Gastrocnemius medialis (tissue), 4 donors: ENCODE results near the gene AMELX.

Experiments
- CTCF ChIP-seq, 5 experiments: fragments of 450-650 bp in 3 of 5; fragments of 200-600 bp in 2 of 5; sonication (generic) in 2 of 5; IDR thresholded peaks in 4 of 5; conservative IDR thresholded peaks in 1 of 5; 1 replicate in 4 of 5; 2 replicates in 1 of 5; pipeline ENCODE4 v1.5.1; 2016 to 2019; ENCODE audit warnings: antibody characterized with exemption in 5 of 5, mild to moderate bottlenecking in 3 of 5, moderate library complexity in 3 of 5
- POLR2A ChIP-seq, 2 donors: fragments of 450-650 bp; IDR thresholded peaks; one replicate each; pipeline ENCODE4 v1.6.1; 2017; ENCODE audit warnings: antibody characterized with exemption in 2 of 2, mild to moderate bottlenecking in 2 of 2, moderate library complexity in 2 of 2

GRCh38 chrX:11244636-11245035 is 48.6 kb upstream of the AMELX start:
- no peak for TF ChIP-seq CTCF (IDR thresholded peaks at IDR 0.05 in 4 of 5, conservative IDR thresholded peaks at IDR 0.05 in 1 of 5)
- no peak for TF ChIP-seq POLR2A (IDR thresholded peaks at IDR 0.05)
